ENCODE results near the gene SPOCK1. TPM values are rescaled to one million over a fixed set of nuclear protein-coding genes. Genes with fewer than 3 reads are reported as not detected.

The SPOCK1 gene
- total RNA-seq, 4 donors from 2014 or later: 1.1 to 6.4 (median 4.2) TPM; not detected in 1

- H3K27ac ChIP-seq: no peak overlapping the region
- H3K36me3 ChIP-seq: no peaks in the 10 kb centered on the region
- no peak overlapping the region for H3K4me3 ChIP-seq
- no peak for DNase-seq
- H3K9me3 ChIP-seq: no peaks in the 10 kb centered on the region
- no peaks in the 10 kb centered on the region for H3K4me1 ChIP-seq
- no peaks in the 10 kb centered on the region for H3K27me3 ChIP-seq
- TF ChIP-seq POLR2A (IDR thresholded peaks at IDR 0.05) (no peak), CTCF (IDR thresholded peaks at IDR 0.05) (no peak)
Measured at GRCh38 chr5:137221943-137222342, 277.2 kb downstream of the SPOCK1 start.

GRCh38 chr5:137220523-137220927, 278.6 kb downstream of the SPOCK1 start:
- no peak for DNase-seq
- peak in 1 of 6 experiments; percentile 13 for TF ChIP-seq CTCF (IDR thresholded peaks at IDR 0.05)
- no peak for TF ChIP-seq POLR2A (IDR thresholded peaks at IDR 0.05)

GRCh38 chr5:137218896-137219295, 280.2 kb downstream of the SPOCK1 start:
- TF ChIP-seq POLR2A (IDR thresholded peaks at IDR 0.05) (no peak), CTCF (IDR thresholded peaks at IDR 0.05) (no peak)
- no peak for DNase-seq
- H3K36me3 ChIP-seq: no peaks in the 10 kb centered on the region
- no peaks in the 10 kb centered on the region for H3K27me3 ChIP-seq
- no peaks in the 10 kb centered on the region for H3K4me1 ChIP-seq
- H3K9me3 ChIP-seq: no peaks in the 10 kb centered on the region
- no peak overlapping the region for H3K27ac ChIP-seq
- no peak overlapping the region for H3K4me3 ChIP-seq

More at GRCh38 chr5:137220523-137220927, 278.6 kb downstream of the SPOCK1 start:
- H3K4me1 ChIP-seq: no peaks in the 10 kb centered on the region
- H3K36me3 ChIP-seq: no peaks in the 10 kb centered on the region
- H3K9me3 ChIP-seq: no peaks in the 10 kb centered on the region
- H3K27ac ChIP-seq: no peak overlapping the region
- H3K27me3 ChIP-seq: no peaks in the 10 kb centered on the region
- no peak overlapping the region for H3K4me3 ChIP-seq

GRCh38 chr5:137218471-137218870, 280.7 kb downstream of the SPOCK1 start:
- no peaks in the 10 kb centered on the region for H3K4me1 ChIP-seq
- H3K27me3 ChIP-seq: no peaks in the 10 kb centered on the region
- no peak overlapping the region for H3K4me3 ChIP-seq
- H3K36me3 ChIP-seq: no peaks in the 10 kb centered on the region
- no peak for DNase-seq
- TF ChIP-seq CTCF (IDR thresholded peaks at IDR 0.05): no peak
- TF ChIP-seq POLR2A (IDR thresholded peaks at IDR 0.05): no peak
- no peak overlapping the region for H3K27ac ChIP-seq
- no peaks in the 10 kb centered on the region for H3K9me3 ChIP-seq

- Histone ChIP-seq H3K9me3 (no peaks in the 10 kb centered on the region), H3K4me3 (no peak overlapping the region), H3K36me3 (no peaks in the 10 kb centered on the region), H3K4me1 (no peaks in the 10 kb centered on the region), H3K27me3 (no peaks in the 10 kb centered on the region), H3K27ac (no peak overlapping the region)
- DNase-seq: no peak
- no peak for TF ChIP-seq POLR2A (IDR thresholded peaks at IDR 0.05)
Measured at GRCh38 chr5:137217599-137218200, 281.4 kb downstream of the SPOCK1 start.

GRCh38 chr5:137216976-137217598, 282.0 kb downstream of the SPOCK1 start:
- DNase-seq: no peak
- no peak overlapping the region for H3K4me3 ChIP-seq
- H3K4me1 ChIP-seq: no peaks in the 10 kb centered on the region
- H3K36me3 ChIP-seq: no peaks in the 10 kb centered on the region
- H3K27ac ChIP-seq: no peak overlapping the region
- H3K9me3 ChIP-seq: no peaks in the 10 kb centered on the region
- TF ChIP-seq CTCF (IDR thresholded peaks at IDR 0.05) (no peak), POLR2A (IDR thresholded peaks at IDR 0.05) (no peak)
- H3K27me3 ChIP-seq: no peaks in the 10 kb centered on the region

All from Peyer's patch (tissue), 4 donors.